CD4-positive, alpha-beta T cell treated with Interleukin-1 beta for 1 hour (primary cell): ENCODE measurements around the gene LIPG.

ENCODE experiments used
- DNase-seq, 2 donors: peaks; one replicate each; pipeline ENCODE4 v3.0.0-alpha.2; 2020 to 2022

Gene LIPG

GRCh38 chr18:49613641-49614151 is 51.8 kb downstream of the LIPG start:
- DNase-seq, result no peak

- DNase-seq, result no peak
Observed at GRCh38 chr18:49616618-49617328, 54.9 kb downstream of the LIPG start.

GRCh38 chr18:49617329-49617695 is 55.5 kb downstream of the LIPG start:
- no peak for DNase-seq

GRCh38 chr18:49617865-49618264 is 56.0 kb downstream of the LIPG start:
- DNase-seq, result no peak

- no peak for DNase-seq
Observed at GRCh38 chr18:49618742-49619681, 57.2 kb downstream of the LIPG start.

- DNase-seq, result no peak
Observed at GRCh38 chr18:49619801-49620200, 57.9 kb downstream of the LIPG start.

- DNase-seq, result no peak
Observed at GRCh38 chr18:49621301-49621700, 59.4 kb downstream of the LIPG start.

GRCh38 chr18:49621717-49622351 is 60.0 kb downstream of the LIPG start:
- DNase-seq, result no peak

GRCh38 chr18:49623571-49623970 is 61.7 kb downstream of the LIPG start:
- no peak for DNase-seq

- no peak for DNase-seq
Observed at GRCh38 chr18:49625021-49625691, 63.3 kb downstream of the LIPG start.

- DNase-seq, result no peak
Observed at GRCh38 chr18:49626842-49627467, 65.1 kb downstream of the LIPG start.

GRCh38 chr18:49628119-49628518 is 66.3 kb downstream of the LIPG start:
- DNase-seq, result no peak

- no peak for DNase-seq
Observed at GRCh38 chr18:49628881-49629795, 67.3 kb downstream of the LIPG start.

GRCh38 chr18:49630246-49630699 is 68.4 kb downstream of the LIPG start:
- no peak for DNase-seq

GRCh38 chr18:49631146-49631866 is 69.4 kb downstream of the LIPG start:
- no peak for DNase-seq

- no peak for DNase-seq
Observed at GRCh38 chr18:49632588-49632987, 70.7 kb downstream of the LIPG start.

- DNase-seq, result no peak
Observed at GRCh38 chr18:49638209-49638785, 76.4 kb downstream of the LIPG start.

GRCh38 chr18:49638891-49639557 is 77.2 kb downstream of the LIPG start:
- DNase-seq, result no peak

GRCh38 chr18:49639643-49640391 is 78.0 kb downstream of the LIPG start:
- no peak for DNase-seq
